ENCODE data around the gene LUZP1. TPM values are rescaled to one million over a fixed set of nuclear protein-coding genes. Genes with fewer than 3 reads are reported as not detected.

The LUZP1 gene
- total and polyA plus RNA-seq, 10 donors: 1.7 to 51.6 (median 31.6) TPM

DNA sequence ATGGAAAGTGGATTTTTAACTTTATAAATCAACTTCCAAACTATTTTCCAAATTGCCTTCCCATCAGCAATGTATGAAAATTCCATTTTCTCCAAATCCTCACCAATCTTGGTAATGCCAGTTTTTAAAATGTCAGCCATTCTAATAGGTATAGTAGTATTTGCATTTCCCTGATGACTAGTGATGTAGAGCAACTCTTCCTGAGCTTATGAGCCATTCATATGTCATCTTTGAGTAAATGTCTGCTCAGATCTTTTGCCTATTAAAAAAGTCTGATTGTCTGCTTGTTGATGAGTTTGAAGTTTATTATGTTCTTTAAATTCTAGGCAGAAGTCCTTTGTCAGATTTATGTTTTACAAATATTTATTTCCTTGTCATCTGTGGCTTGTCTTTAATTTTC is 94.6 kb downstream of the LUZP1 start:
- no peaks in the 10 kb centered on the region for H3K4me1 ChIP-seq
- no peaks in the 10 kb centered on the region for H3K9me3 ChIP-seq
- DNase-seq: no peak
- intact Hi-C loops (cut with DNase I; ENCODE audit: low total_unique reads): no loop called here
- H3K4me3 ChIP-seq: no peak overlapping the region
- TF ChIP-seq POLR2A (IDR thresholded peaks at IDR 0.05) (no peak), POLR2AphosphoS5 (IDR thresholded peaks at IDR 0.05) (no peak)
- TF ChIP-seq, protein P1, sequence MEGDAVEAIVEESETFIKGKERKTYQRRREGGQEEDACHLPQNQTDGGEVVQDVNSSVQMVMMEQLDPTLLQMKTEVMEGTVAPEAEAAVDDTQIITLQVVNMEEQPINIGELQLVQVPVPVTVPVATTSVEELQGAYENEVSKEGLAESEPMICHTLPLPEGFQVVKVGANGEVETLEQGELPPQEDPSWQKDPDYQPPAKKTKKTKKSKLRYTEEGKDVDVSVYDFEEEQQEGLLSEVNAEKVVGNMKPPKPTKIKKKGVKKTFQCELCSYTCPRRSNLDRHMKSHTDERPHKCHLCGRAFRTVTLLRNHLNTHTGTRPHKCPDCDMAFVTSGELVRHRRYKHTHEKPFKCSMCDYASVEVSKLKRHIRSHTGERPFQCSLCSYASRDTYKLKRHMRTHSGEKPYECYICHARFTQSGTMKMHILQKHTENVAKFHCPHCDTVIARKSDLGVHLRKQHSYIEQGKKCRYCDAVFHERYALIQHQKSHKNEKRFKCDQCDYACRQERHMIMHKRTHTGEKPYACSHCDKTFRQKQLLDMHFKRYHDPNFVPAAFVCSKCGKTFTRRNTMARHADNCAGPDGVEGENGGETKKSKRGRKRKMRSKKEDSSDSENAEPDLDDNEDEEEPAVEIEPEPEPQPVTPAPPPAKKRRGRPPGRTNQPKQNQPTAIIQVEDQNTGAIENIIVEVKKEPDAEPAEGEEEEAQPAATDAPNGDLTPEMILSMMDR (IDR thresholded peaks at IDR 0.05 in 8 of 11, conservative IDR thresholded peaks at IDR 0.05 in 3 of 11): no peak
- no peak overlapping the region for H3K27ac ChIP-seq
- H3K36me3 ChIP-seq: peaks cover 0 to 100% (median 64%) of the 10 kb centered on the region in 6 donors
- H3K27me3 ChIP-seq (replicated peaks in 1 of 7): no peaks in the 10 kb centered on the region

DNA sequence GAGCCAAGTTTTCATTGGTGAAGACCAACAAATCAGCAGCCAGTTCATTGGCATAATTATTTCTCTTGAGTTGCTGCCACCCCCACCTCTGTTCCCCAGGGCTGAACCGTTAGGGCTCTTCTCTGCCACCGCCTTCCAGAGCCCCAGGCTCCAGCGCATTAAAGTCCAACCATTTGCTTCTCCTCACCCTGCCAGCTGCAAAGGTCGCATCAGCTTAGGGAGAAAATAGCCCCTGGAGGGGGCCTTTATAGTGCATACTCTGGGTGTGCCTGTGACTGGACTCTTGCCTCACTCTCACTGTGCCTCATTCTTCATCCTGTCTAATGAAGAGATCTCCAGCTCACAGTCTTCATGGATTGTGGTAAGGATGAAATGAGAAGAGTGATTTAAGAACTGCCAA is 99.0 kb downstream of the LUZP1 start:
- H3K9me3 ChIP-seq: no peaks in the 10 kb centered on the region
- 91 to 97% (median 94%) methylated on average over 4 of the region's 4 CpGs for WGBS, 5 donors
- no peak overlapping the region for H3K27ac ChIP-seq
- H3K27me3 ChIP-seq (replicated peaks in 1 of 7): no peaks in the 10 kb centered on the region
- intact Hi-C loops (cut with DNase I; ENCODE audit: low total_unique reads): no loop called here
- H3K4me3 ChIP-seq: no peak overlapping the region
- no peak for DNase-seq
- no peak for TF ChIP-seq POLR2A (IDR thresholded peaks at IDR 0.05)
- no peaks in the 10 kb centered on the region for H3K4me1 ChIP-seq
- peaks cover 0 to 98% (median 48%) of the 10 kb centered on the region in 6 donors for H3K36me3 ChIP-seq

DNA sequence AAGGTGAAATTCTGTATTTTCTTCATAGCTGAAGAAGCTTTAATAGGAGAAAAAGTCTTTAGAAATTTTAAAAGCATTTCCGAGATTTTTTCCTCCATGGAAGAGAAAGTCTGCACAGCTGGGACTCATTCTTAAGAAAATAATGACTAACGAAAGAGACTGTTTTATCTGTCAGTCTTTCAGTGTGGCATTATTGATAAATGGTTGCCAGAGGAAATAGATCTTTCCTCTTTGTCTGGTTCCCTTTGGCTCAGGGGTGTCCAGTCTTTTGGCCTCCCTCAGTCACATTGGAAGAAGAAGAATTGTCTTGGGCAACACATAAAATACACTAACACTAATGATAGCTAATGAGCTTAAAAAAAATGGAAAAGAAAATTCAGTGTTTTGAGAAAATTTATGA is 99.5 kb downstream of the LUZP1 start:
- TF ChIP-seq POLR2AphosphoS5 (IDR thresholded peaks at IDR 0.05): no peak
- TF ChIP-seq, protein P1 (IDR thresholded peaks at IDR 0.05 in 8 of 11, conservative IDR thresholded peaks at IDR 0.05 in 3 of 11): no peak
- no peak for TF ChIP-seq POLR2A (IDR thresholded peaks at IDR 0.05)
- WGBS, 5 donors: 78 to 93% (median 89%) methylated on average over 2 of the region's 2 CpGs
- no peaks in the 10 kb centered on the region for H3K27me3 ChIP-seq (replicated peaks in 1 of 7)
- H3K9me3 ChIP-seq: no peaks in the 10 kb centered on the region
- no peak overlapping the region for H3K27ac ChIP-seq
- H3K4me1 ChIP-seq: no peaks in the 10 kb centered on the region
- intact Hi-C loops (cut with DNase I; ENCODE audit: low total_unique reads): no loop called here
- DNase-seq: no peak
- no peak overlapping the region for H3K4me3 ChIP-seq
- peaks cover 0 to 98% (median 51%) of the 10 kb centered on the region in 6 donors for H3K36me3 ChIP-seq

DNA sequence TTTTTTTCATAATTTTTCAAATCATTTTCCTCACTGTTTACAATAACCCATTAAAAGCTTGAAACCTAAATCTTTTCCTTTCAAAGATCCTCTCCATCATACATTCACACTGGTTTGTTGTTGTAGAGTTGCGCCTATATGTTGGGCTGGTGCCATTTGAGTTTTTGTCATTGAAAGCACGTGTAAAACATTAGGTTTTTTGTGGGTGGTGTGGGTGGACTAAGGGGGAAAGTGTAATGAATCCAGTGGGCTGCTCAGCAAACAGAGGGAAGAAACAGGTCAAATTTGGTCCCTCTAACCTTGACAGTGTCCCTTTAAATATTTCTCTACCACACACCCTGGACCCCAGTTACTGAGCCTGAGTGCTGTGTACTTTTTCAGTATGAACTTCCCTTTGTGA is 102.6 kb downstream of the LUZP1 start:
- TF ChIP-seq POLR2A (IDR thresholded peaks at IDR 0.05) (no peak), POLR2AphosphoS5 (IDR thresholded peaks at IDR 0.05) (no peak)
- TF ChIP-seq, protein P1 (IDR thresholded peaks at IDR 0.05 in 8 of 11, conservative IDR thresholded peaks at IDR 0.05 in 3 of 11): no peak
- peaks cover 0 to 98% (median 45%) of the 10 kb centered on the region in 6 donors for H3K36me3 ChIP-seq
- no peaks in the 10 kb centered on the region for H3K4me1 ChIP-seq
- 86 to 93% (median 92%) methylated on average over 2 of the region's 2 CpGs for WGBS, 5 donors
- no peaks in the 10 kb centered on the region for H3K9me3 ChIP-seq
- H3K27me3 ChIP-seq (replicated peaks in 1 of 7): no peaks in the 10 kb centered on the region
- no peak overlapping the region for H3K27ac ChIP-seq
- intact Hi-C loops (cut with DNase I; ENCODE audit: low total_unique reads): no loop called here
- no peak for DNase-seq
- no peak overlapping the region for H3K4me3 ChIP-seq

DNA sequence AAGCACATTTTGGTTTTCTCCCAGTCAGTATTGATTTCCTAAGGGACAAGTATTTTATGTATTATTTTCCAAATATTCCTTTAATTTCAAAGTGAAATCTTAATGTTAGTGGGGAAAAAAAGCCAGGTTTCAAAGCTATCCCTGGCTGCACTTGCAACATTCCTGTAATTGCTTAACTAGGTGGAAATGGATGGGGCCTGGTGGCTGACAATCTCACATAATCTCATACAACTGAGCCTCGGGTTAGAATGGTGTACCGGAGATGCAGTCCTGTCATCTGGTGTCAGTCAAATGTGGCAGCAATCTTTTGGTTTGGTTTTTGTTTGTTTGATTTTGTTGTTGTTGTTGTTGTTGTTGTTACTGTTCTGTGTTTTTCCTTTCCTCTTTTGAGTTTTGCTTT is 103.3 kb downstream of the LUZP1 start:
- Histone ChIP-seq H3K27me3 (replicated peaks in 1 of 7) (no peaks in the 10 kb centered on the region), H3K36me3 (peaks cover 0 to 98% (median 44%) of the 10 kb centered on the region in 6 donors), H3K9me3 (no peaks in the 10 kb centered on the region), H3K27ac (no peak overlapping the region), H3K4me3 (no peak overlapping the region), H3K4me1 (no peaks in the 10 kb centered on the region)
- DNase-seq: no peak
- intact Hi-C loops (cut with DNase I; ENCODE audit: low total_unique reads): no loop called here
- TF ChIP-seq POLR2AphosphoS5 (IDR thresholded peaks at IDR 0.05) (no peak), POLR2A (IDR thresholded peaks at IDR 0.05) (no peak)
- TF ChIP-seq, protein P1 (IDR thresholded peaks at IDR 0.05 in 8 of 11, conservative IDR thresholded peaks at IDR 0.05 in 3 of 11): no peak
- WGBS, 5 donors: 90 to 96% (median 92%) methylated on average over 2 of the region's 2 CpGs
